ENCODE measurements around the gene DNAJC12.
A peak's percentile ranks its signal among the peaks of the same experiment; 100 is the strongest.
"Not testable (repeated sequence)": the region's sequence is repeated elsewhere in the genome, so short reads cannot be mapped to it uniquely, and the experiment has no call there.

Gene DNAJC12

DNA sequence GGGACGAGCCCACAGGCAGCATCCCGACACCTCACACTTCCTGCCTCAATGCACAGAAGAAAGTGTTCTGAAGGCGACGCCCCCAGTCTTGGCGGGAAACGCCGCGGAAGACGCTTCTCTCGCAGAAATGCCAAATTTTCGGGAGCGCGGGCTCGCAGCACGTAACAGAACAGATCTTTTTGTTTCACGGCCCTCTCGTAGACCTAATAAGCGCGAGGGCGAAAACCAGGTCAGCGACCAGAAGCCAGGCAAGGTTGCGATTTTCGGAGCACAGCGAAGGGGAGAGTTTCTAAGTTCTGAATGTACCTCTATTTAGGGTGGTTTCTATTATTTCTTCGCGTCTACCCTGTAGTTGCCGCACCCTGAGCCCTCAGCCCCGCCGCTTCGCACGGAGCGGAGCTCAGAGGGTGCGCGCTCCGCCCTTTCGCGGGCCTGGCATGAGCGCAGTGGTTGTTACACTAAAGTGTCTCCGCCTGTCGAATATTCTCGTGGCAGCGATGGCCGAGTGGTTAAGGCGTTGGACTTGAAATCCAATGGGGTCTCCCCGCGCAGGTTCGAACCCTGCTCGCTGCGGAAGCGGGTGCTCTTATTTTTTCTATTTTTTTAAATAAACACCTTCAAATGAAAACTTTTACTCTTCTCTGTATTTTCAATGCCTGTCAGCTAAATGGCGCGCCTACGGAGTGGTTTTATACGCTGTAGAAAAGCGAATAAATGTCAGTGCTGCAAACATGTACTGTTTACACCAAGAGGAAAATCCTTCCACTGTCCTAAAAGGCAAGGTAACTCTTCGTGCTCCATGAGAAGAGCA, 73.8 kb downstream of the DNAJC12 start:
- ChIA-PET POLR2A (no interaction called here), CTCF (interaction anchor here (0.6 to 0.7 kb wide), 2 partner anchors 24 to 140 kb away, joined by 4 read pairs; no protein-coding TSS in a partner anchor)

DNA sequence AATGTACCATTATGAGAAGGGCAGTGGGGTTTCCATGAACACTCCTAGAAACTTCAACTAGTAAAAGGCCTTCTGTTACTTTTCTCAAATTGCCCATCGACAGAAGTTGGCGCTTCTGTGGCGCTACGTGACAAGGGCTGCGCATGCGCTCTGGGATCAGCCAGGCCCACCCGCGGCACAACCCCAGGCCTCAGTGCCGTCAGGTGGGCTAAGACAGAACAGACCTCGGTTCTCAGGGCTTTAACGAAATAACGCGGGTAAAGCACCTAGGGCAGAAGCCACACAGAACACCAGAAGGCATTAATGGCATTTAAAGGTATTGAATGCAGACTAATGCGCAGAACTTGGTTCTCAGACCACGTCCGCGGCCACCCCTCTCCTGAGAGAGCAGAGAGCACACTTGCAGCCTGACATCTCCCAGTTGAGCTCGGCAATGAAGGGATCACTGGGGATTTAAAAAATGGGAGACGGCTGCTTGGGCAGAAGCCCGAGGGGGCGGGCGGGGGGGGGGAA, 74.4 kb downstream of the DNAJC12 start:
- TF ChIP-seq FOXK2 (IDR thresholded peaks at IDR 0.05) (no peak), ELF4 (IDR thresholded peaks at IDR 0.05) (no peak), TARDBP (IDR thresholded peaks at IDR 0.05) (no peak), NFRKB (IDR thresholded peaks at IDR 0.05) (no peak), ZNF384 (IDR thresholded peaks at IDR 0.05) (no peak), BHLHE40 (IDR thresholded peaks at IDR 0.05; ENCODE audit: borderline replicate concordance) (no peak), FOXA1 (IDR thresholded peaks at IDR 0.05) (no peak), FOXM1 (IDR thresholded peaks at IDR 0.05; ENCODE audit: borderline replicate concordance) (no peak), ARNT (IDR thresholded peaks at IDR 0.05) (no peak), HDGF (IDR thresholded peaks at IDR 0.05; ENCODE audit: borderline replicate concordance) (no peak)
- TF ChIP-seq, protein P1, sequence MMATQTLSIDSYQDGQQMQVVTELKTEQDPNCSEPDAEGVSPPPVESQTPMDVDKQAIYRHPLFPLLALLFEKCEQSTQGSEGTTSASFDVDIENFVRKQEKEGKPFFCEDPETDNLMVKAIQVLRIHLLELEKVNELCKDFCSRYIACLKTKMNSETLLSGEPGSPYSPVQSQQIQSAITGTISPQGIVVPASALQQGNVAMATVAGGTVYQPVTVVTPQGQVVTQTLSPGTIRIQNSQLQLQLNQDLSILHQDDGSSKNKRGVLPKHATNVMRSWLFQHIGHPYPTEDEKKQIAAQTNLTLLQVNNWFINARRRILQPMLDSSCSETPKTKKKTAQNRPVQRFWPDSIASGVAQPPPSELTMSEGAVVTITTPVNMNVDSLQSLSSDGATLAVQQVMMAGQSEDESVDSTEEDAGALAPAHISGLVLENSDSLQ (IDR thresholded peaks at IDR 0.05) = no peak
- ChIA-PET POLR2A (no interaction called here), CTCF (no interaction called here)
- peak; percentile 14 for DNase-seq (ENCODE audit: extremely low spot score)

More for the DNA sequence above, 73.8 kb downstream of the DNAJC12 start:
- DNase-seq (ENCODE audit: extremely low spot score) = peak; percentile 84
- 0 out of 2 replicates have a peak, but pooled peaks have one; percentile 4 for TF ChIP-seq ARNT (IDR thresholded peaks at IDR 0.05)
- TF ChIP-seq BHLHE40 (IDR thresholded peaks at IDR 0.05; ENCODE audit: borderline replicate concordance) = no peak
- no peak for TF ChIP-seq ELF4 (IDR thresholded peaks at IDR 0.05)
- no peak for TF ChIP-seq FOXA1 (IDR thresholded peaks at IDR 0.05)
- no peak for TF ChIP-seq SP1 (IDR thresholded peaks at IDR 0.05)
- peak; percentile 25; the same call in 1 of the 2 replicates for TF ChIP-seq FOXM1 (IDR thresholded peaks at IDR 0.05; ENCODE audit: borderline replicate concordance)
- no peak for TF ChIP-seq ZNF384 (IDR thresholded peaks at IDR 0.05)
- TF ChIP-seq L3MBTL2 (conservative IDR thresholded peaks at IDR 0.05) = peak; percentile 96
- TF ChIP-seq FOXK2 (IDR thresholded peaks at IDR 0.05) = no peak; the same call in 1 of the 2 replicates
- TF ChIP-seq, protein P1 (IDR thresholded peaks at IDR 0.05) = no peak

DNA sequence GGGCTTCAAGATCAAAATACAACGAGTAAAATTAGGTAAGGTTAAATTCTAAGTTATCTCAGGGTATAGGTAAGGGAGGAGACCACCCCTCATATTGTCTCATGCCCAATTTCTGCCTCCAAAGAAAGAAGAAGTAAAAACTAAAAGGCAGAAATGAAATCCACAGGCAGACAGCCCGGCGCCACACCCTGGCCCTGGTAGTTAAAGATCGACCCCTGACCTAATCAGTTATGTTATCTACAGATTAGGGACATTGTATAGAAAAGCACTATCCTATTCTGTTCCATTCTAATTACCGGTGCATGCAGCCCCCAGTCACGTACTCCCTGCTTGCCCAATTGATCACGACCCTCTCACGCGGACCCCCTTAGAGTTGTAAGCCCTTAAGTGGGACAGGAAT, 75.4 kb downstream of the DNAJC12 start:
- CTCF ChIA-PET; DNase-seq (ENCODE audit: extremely low spot score): not testable (repeated sequence)
- POLR2A ChIA-PET = interaction anchor here (0.9 kb wide), 1 partner anchor 65 kb away, joined by 3 read pairs; no protein-coding TSS in a partner anchor

DNA sequence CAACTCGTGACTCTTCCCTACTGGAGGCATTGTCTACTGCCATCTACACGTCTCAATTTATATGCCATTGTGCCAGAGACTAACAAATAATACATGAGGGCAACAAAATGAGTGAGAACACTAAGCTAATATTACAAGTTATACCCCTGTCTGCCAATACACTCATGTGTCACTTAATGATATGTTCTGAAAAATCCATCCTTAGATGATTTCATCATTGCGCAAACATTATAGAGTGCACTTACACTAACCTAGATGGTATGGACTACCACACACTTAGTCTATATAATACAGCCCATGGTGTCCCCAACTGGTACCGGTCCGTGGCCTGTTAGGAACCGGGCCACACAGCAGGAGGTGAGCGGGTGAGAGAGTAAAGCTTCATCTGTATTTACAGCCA, 77.7 kb downstream of the DNAJC12 start:
- ChIA-PET POLR2A (no interaction called here), CTCF (interaction anchor here (0.6 kb wide), 1 partner anchor 1665 kb away, joined by 3 read pairs; no protein-coding TSS in a partner anchor)
- TF ChIP-seq ELF4 (IDR thresholded peaks at IDR 0.05) (no peak), HDGF (IDR thresholded peaks at IDR 0.05; ENCODE audit: borderline replicate concordance) (no peak), FOXK2 (IDR thresholded peaks at IDR 0.05) (no peak), SP1 (IDR thresholded peaks at IDR 0.05) (no peak), L3MBTL2 (conservative IDR thresholded peaks at IDR 0.05) (no peak), CTBP1 (IDR thresholded peaks at IDR 0.05; ENCODE audit: borderline replicate concordance) (no peak), SUZ12 (IDR thresholded peaks at IDR 0.05) (no peak), BHLHE40 (IDR thresholded peaks at IDR 0.05; ENCODE audit: borderline replicate concordance) (no peak), LEF1 (IDR thresholded peaks at IDR 0.05; ENCODE audit: borderline replicate concordance) (no peak), NFRKB (IDR thresholded peaks at IDR 0.05) (no peak), ZNF384 (IDR thresholded peaks at IDR 0.05) (no peak), TARDBP (IDR thresholded peaks at IDR 0.05) (no peak), ARNT (IDR thresholded peaks at IDR 0.05) (no peak), FOXM1 (IDR thresholded peaks at IDR 0.05; ENCODE audit: borderline replicate concordance) (no peak)
- TF ChIP-seq, protein P1 (IDR thresholded peaks at IDR 0.05) = no peak
- DNase-seq (ENCODE audit: extremely low spot score) = no peak

Data from HEK293T (cell line).